Activated T-helper 2 cell treated with anti-CD3 and anti-CD28 coated beads, Interferon-gamma antibody, Interleukin-2, Interleukin-4, amounts not matched to agents 10 μg/mL and 5 μg/mL and 100 μg/mL, durations not matched to agents 14 hours and 24 hours and 36 hours (primary cell): ENCODE measurements around the gene SLC66A1. TPM values are rescaled to one million over a fixed set of nuclear protein-coding genes. Genes with fewer than 3 reads are reported as not detected.

ENCODE experiments used
- DNase-seq: peaks from one replicate; pipeline ENCODE4 v3.0.0; 2021; ENCODE audit warnings: low spot score
- H3K27ac Mint-ChIP-seq: one replicate; pipeline ENCODE4 v1.8.0; 2021; ENCODE audit warnings: mixed read lengths
- H3K27me3 Mint-ChIP-seq: one replicate; pipeline ENCODE4 v1.8.0; 2021; ENCODE audit warnings: low read depth, mixed read lengths
- H3K36me3 Mint-ChIP-seq: one replicate; pipeline ENCODE4 v1.8.0; 2021; ENCODE audit warnings: low read depth, mixed read lengths
- H3K4me1 Mint-ChIP-seq: one replicate; pipeline ENCODE4 v1.8.0; 2021; ENCODE audit warnings: low read depth, mixed read lengths
- H3K4me3 Mint-ChIP-seq: one replicate; pipeline ENCODE4 v1.8.0; 2021; ENCODE audit warnings: low read depth, mild to moderate bottlenecking, moderate library complexity, mixed read lengths
- H3K9me3 Mint-ChIP-seq: one replicate; pipeline ENCODE4 v1.8.0; 2021; ENCODE audit warnings: mixed read lengths
- intact Hi-C: fragments of 100-400 bp; cut with micrococcal nuclease; formaldehyde crosslinking; loops from one replicate; pipeline ENCODE4 v1.15.1; 2023
- total RNA-seq: library from RNA; stranded (reverse); gene quantifications from 2 replicates; pipeline ENCODE4 v1.2.3, GENCODE V29; 2022

SLC66A1 gene
- total RNA-seq, 1 donor from 2014 or later, result 12.1 TPM

GRCh38 chr1:19376428-19377372 lies 64.6 kb downstream of the SLC66A1 start:
- H3K36me3 Mint-ChIP-seq, result peaks cover 58% of the 10 kb centered on the region
- no peak overlapping the region for H3K4me3 Mint-ChIP-seq
- peaks cover 12% of the 10 kb centered on the region for H3K4me1 Mint-ChIP-seq
- intact Hi-C loops, result no loop called here
- no peak overlapping the region for H3K27ac Mint-ChIP-seq
- no peaks in the 10 kb centered on the region for H3K9me3 Mint-ChIP-seq
- no peaks in the 10 kb centered on the region for H3K27me3 Mint-ChIP-seq
- no peak for DNase-seq

DNA sequence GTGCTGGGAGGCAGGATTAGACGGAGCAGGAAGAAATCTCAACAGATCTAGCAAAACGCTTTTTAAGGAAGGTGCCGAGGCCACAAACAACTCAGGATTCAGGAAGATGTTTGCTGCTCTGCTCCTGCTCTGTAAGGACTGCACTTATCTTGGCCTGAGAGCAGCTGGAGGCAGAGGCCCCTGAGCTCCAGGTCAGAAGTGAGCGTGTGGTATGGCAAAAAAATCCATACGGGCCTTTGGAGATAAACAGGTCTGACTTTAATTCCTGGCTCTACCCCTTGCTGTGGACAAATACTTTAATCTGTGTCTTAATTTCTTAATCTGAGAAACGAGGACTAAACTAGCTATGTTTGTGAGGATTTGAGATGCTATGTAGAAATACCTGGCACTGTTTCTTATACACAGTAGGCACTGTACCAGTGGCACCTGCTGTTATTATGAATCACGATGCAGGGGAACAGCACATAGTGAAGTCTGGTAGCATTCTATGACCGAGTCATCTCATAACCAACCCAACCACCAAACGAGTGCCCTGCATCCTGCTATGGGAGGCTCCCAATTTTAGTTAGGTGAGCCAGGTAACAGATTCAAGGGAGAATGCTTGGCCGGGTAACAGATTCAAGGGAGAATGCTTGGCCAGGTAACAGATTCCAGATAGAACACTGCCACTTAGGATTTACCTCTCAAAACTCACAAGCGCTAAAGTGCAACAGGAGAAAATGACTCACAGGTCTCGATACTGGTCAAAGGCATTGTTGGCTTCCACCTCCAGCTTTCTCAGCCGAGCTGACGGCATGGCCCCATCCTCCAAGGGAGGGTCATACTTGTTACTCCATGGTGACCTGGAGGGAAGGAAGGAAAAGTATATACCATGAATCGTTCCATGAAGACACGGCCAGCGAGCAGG lies 65.9 kb downstream of the SLC66A1 start:
- Mint-ChIP-seq H3K4me1 (peaks cover 12% of the 10 kb centered on the region), H3K36me3 (peaks cover 57% of the 10 kb centered on the region), H3K4me3 (no peak overlapping the region), H3K27ac (peak overlapping the region; percentile 81), H3K27me3 (no peaks in the 10 kb centered on the region), H3K9me3 (no peaks in the 10 kb centered on the region)
- intact Hi-C loops, result no loop called here
- DNase-seq, result no peak

Other genes with a start within 250 kb of the SLC66A1 start
- 156 and 160 TPM in 2 replicates for gene UBR4, start 102.1 kb upstream of the SLC66A1 start, total RNA-seq
- 54.0 and 57.4 TPM in 2 replicates for gene EMC1, start 60.8 kb upstream of the SLC66A1 start, total RNA-seq
- 109 and 113 TPM in 2 replicates for gene MRTO4, start 60.5 kb upstream of the SLC66A1 start, total RNA-seq
- 1.4 and 2.1 TPM in 2 replicates for gene AKR7A3, start 23.6 kb upstream of the SLC66A1 start, total RNA-seq
- 34.3 and 38.8 TPM in 2 replicates for gene AKR7A2, start 182 bp upstream of the SLC66A1 start, total RNA-seq
- 329 and 336 TPM in 2 replicates for gene CAPZB, start 173.2 kb downstream of the SLC66A1 start, total RNA-seq